GM19372 (cell line): ENCODE results near the gene MYOM3.

Experiments used
- ATAC-seq: cut with Tn5 transposase; IDR thresholded peaks from one replicate; pipeline ENCODE4 v1.9.1; 2021; ENCODE audit warnings: mild to moderate bottlenecking, low read depth, moderate library complexity; ENCODE audit not compliant: unreplicated experiment

Gene MYOM3

GRCh38 chr1:24139222-24139489 lies 27.2 kb upstream of the MYOM3 start:
- ATAC-seq = no peak

- no peak for ATAC-seq
These were observed 26.7 kb upstream of the MYOM3 start for GRCh38 chr1:24138476-24139221.

GRCh38 chr1:24136956-24137539 lies 25.1 kb upstream of the MYOM3 start:
- ATAC-seq = no peak

GRCh38 chr1:24134376-24134775 lies 22.4 kb upstream of the MYOM3 start:
- ATAC-seq = no peak

- ATAC-seq = no peak
These were observed 21.9 kb upstream of the MYOM3 start for GRCh38 chr1:24133819-24134218.

- no peak for ATAC-seq
These were observed 18.4 kb upstream of the MYOM3 start for GRCh38 chr1:24130385-24130784.

GRCh38 chr1:24127801-24128363 lies 15.9 kb upstream of the MYOM3 start:
- no peak for ATAC-seq

- ATAC-seq = no peak
These were observed 15.3 kb upstream of the MYOM3 start for GRCh38 chr1:24127134-24127800.

GRCh38 chr1:24126672-24127023 lies 14.7 kb upstream of the MYOM3 start:
- ATAC-seq = no peak

GRCh38 chr1:24126018-24126671 lies 14.2 kb upstream of the MYOM3 start:
- no peak for ATAC-seq

- no peak for ATAC-seq
These were observed 13.5 kb upstream of the MYOM3 start for GRCh38 chr1:24125456-24125855.

- ATAC-seq = no peak
These were observed 13.0 kb upstream of the MYOM3 start for GRCh38 chr1:24124980-24125379.

GRCh38 chr1:24123611-24124010 lies 11.7 kb upstream of the MYOM3 start:
- ATAC-seq = no peak

- no peak for ATAC-seq
These were observed 10.8 kb upstream of the MYOM3 start for GRCh38 chr1:24122776-24123175.

- no peak for ATAC-seq
These were observed 9.5 kb upstream of the MYOM3 start for GRCh38 chr1:24121406-24121805.

GRCh38 chr1:24120965-24121364 lies 9.0 kb upstream of the MYOM3 start:
- ATAC-seq = no peak

GRCh38 chr1:24119859-24120756 lies 8.2 kb upstream of the MYOM3 start:
- ATAC-seq = no peak

- ATAC-seq = no peak
These were observed 7.5 kb upstream of the MYOM3 start for GRCh38 chr1:24119489-24119858.

- no peak for ATAC-seq
These were observed 6.7 kb upstream of the MYOM3 start for GRCh38 chr1:24118410-24119242.
